Keratinocyte (primary cell): Measurements from ENCODE around the gene LRIG1. TPM values are rescaled to one million over a fixed set of nuclear protein-coding genes. Genes with fewer than 3 reads are reported as not detected.

Experiments
- DNase-seq: peaks from one replicate; pipeline ENCODE4 v3.0.0-alpha.2; 2011; ENCODE audit warnings: low read depth, missing footprints, low spot score
- FAIRE-seq: peaks from 2 replicates; lab custom pipeline; 2011; peaks lifted over from hg19 to GRCh38; lab: Jason Lieb, UNC
- H2AFZ ChIP-seq: 2 replicates; pipeline ENCODE4 v1.6.0; 2012; ENCODE audit warnings: low read length, control low read depth, inconsistent platforms; ENCODE audit not compliant: control insufficient read depth
- H3K27ac ChIP-seq: 2 replicates; pipeline ENCODE4 v1.5.1; 2011; ENCODE audit warnings: low read length; ENCODE audit not compliant: control insufficient read depth, insufficient read depth
- H3K27me3 ChIP-seq: 3 replicates; pipeline ENCODE4 v1.6.0; 2011; ENCODE audit warnings: low read length; ENCODE audit not compliant: control insufficient read depth, insufficient read depth; ENCODE audit errors: extremely low read depth
- H3K36me3 ChIP-seq, 2 experiments: 2 replicates in 1 of 2; 3 replicates in 1 of 2; pipeline ENCODE4 v1.5.1; 2011; ENCODE audit warnings: low read length in 2 of 2, mild to moderate bottlenecking in 1 of 2; ENCODE audit not compliant: control insufficient read depth in 2 of 2, insufficient read depth in 2 of 2; ENCODE audit errors: extremely low read depth in 1 of 2
- H3K4me1 ChIP-seq: 3 replicates; pipeline ENCODE4 v1.5.1; 2011; ENCODE audit warnings: low read length; ENCODE audit not compliant: control insufficient read depth, insufficient read depth; ENCODE audit errors: extremely low read depth
- H3K4me2 ChIP-seq: 3 replicates; pipeline ENCODE4 v1.6.0; 2011; ENCODE audit warnings: low read depth, low read length; ENCODE audit not compliant: control insufficient read depth, insufficient read depth; ENCODE audit errors: extremely low read depth
- H3K4me3 ChIP-seq, 3 experiments: fragments of 200-600 bp in 1 of 3; sonication (generic) in 1 of 3; 2 replicates in 2 of 3; 3 replicates in 1 of 3; pipeline ENCODE4 v1.5.1; 2011 to 2016; ENCODE audit warnings: low read length in 3 of 3, mild to moderate bottlenecking in 3 of 3, control low read depth in 2 of 3, inconsistent platforms in 1 of 3, low read depth in 1 of 3, mixed read lengths in 1 of 3, mixed run types in 1 of 3, moderate library complexity in 1 of 3; ENCODE audit not compliant: control insufficient read depth in 2 of 3, insufficient read depth in 2 of 3; ENCODE audit errors: extremely low read depth in 1 of 3
- H3K79me2 ChIP-seq: 2 replicates; pipeline ENCODE4 v1.6.0; 2012; ENCODE audit warnings: low read length; ENCODE audit not compliant: control insufficient read depth, insufficient read depth
- H3K9ac ChIP-seq: 3 replicates; pipeline ENCODE4 v1.6.0; 2011; ENCODE audit warnings: low read length; ENCODE audit not compliant: control insufficient read depth, insufficient read depth; ENCODE audit errors: extremely low read depth
- H3K9me1 ChIP-seq: 3 replicates; pipeline ENCODE4 v1.6.0; 2011; ENCODE audit warnings: low read length; ENCODE audit not compliant: control insufficient read depth, insufficient read depth; ENCODE audit errors: extremely low read depth
- H3K9me3 ChIP-seq: 2 replicates; pipeline ENCODE4 v1.5.1; 2012; ENCODE audit warnings: low read depth, low read length; ENCODE audit not compliant: control insufficient read depth
- H4K20me1 ChIP-seq: 3 replicates; pipeline ENCODE4 v1.6.0; 2011; ENCODE audit warnings: low read length; ENCODE audit not compliant: control insufficient read depth, insufficient read depth; ENCODE audit errors: extremely low read depth
- CTCF ChIP-seq, 3 experiments: IDR thresholded peaks in 1 of 3; conservative IDR thresholded peaks in 1 of 3; optimal IDR thresholded peaks in 1 of 3; 2 replicates in 2 of 3; 3 replicates in 1 of 3; pipeline versions ENCODE3 to v1.5.1; 2011; ENCODE audit warnings: low read length in 3 of 3, mild to moderate bottlenecking in 3 of 3, moderate library complexity in 2 of 3, control low read depth in 1 of 3, inconsistent platforms in 1 of 3; ENCODE audit not compliant: insufficient read depth in 2 of 3; ENCODE audit errors: extremely low read depth in 1 of 3
- EZH2 ChIP-seq: IDR thresholded peaks from one replicate; pipeline ENCODE4 v1.6.1; 2012; ENCODE audit warnings: inconsistent platforms, mild to moderate bottlenecking, low read length, moderate library complexity
- dilution Hi-C: fragments of 300-500 bp; cut with MboI; formaldehyde crosslinking; loops from one replicate; pipeline ENCODE4 v1.7.0; 2020; ENCODE audit warnings: low sequenced_read_pairs; ENCODE audit not compliant: extremely low pct_ligation_motif_present
- polyA plus RNA-seq, 5 experiments: library from polyadenylated mRNA; depleted of rRNA in 3 of 5; stranded (reverse) in 3 of 5; stranded (forward) in 1 of 5; unstranded in 1 of 5; fragments of >200 nt; gene quantifications; 1 replicate in 1 of 5; 2 replicates in 3 of 5; 3 replicates in 1 of 5; pipeline versions ENCODE4 v1.2.1 to v1.2.3, GENCODE V29; 2011 to 2012; ENCODE audit warnings: missing spikeins in 2 of 5, low read depth in 1 of 5, low replicate concordance in 1 of 5

Gene LRIG1
- polyA plus RNA-seq, 1 donor (not counting 4 experiments of a cell fraction or from before 2014, with no cell fraction given) = 17.2 TPM

- Histone ChIP-seq H3K4me2 (no peak overlapping the region), H4K20me1 (no peaks in the 10 kb centered on the region), H3K9me3 (no peaks in the 10 kb centered on the region), H3K27ac (no peak overlapping the region), H2AFZ (no peak overlapping the region), H3K4me3 (no peak overlapping the region), H3K79me2 (no peaks in the 10 kb centered on the region), H3K9ac (no peak overlapping the region), H3K9me1 (no peaks in the 10 kb centered on the region), H3K36me3 (no peaks in the 10 kb centered on the region), H3K4me1 (no peaks in the 10 kb centered on the region), H3K27me3 (peaks cover 4% of the 10 kb centered on the region)
- TF ChIP-seq EZH2 = no peak
- TF ChIP-seq CTCF (optimal IDR thresholded peaks at IDR 0.05 in 1 of 3, IDR thresholded peaks at IDR 0.05 in 1 of 3, conservative IDR thresholded peaks at IDR 0.05 in 1 of 3; ENCODE audit: extremely low read depth in 1 of 3, insufficient read depth in 2 of 3, low read length in 3 of 3) = no peak
- DNase-seq (no peak), FAIRE-seq (no peak)
- dilution Hi-C loops = no loop called here
Observed at GRCh38 chr3:66507423-66508260, 6.8 kb upstream of the LRIG1 start.

- H3K9me3 ChIP-seq = no peaks in the 10 kb centered on the region
- no peak overlapping the region for H2AFZ ChIP-seq
- TF ChIP-seq EZH2 = no peak
- no peak for TF ChIP-seq CTCF (optimal IDR thresholded peaks at IDR 0.05 in 1 of 3, IDR thresholded peaks at IDR 0.05 in 1 of 3, conservative IDR thresholded peaks at IDR 0.05 in 1 of 3; ENCODE audit: extremely low read depth in 1 of 3, insufficient read depth in 2 of 3, low read length in 3 of 3)
- no peaks in the 10 kb centered on the region for H3K36me3 ChIP-seq
- no peaks in the 10 kb centered on the region for H4K20me1 ChIP-seq
- no peaks in the 10 kb centered on the region for H3K79me2 ChIP-seq
- DNase-seq = no peak
- H3K4me1 ChIP-seq = peaks cover 3% of the 10 kb centered on the region
- dilution Hi-C loops = no loop called here
- H3K27ac ChIP-seq = no peak overlapping the region
- no peak overlapping the region for H3K4me3 ChIP-seq
- no peaks in the 10 kb centered on the region for H3K9me1 ChIP-seq
- no peak overlapping the region for H3K9ac ChIP-seq
- peaks cover 4% of the 10 kb centered on the region for H3K27me3 ChIP-seq
- no peak for FAIRE-seq
- H3K4me2 ChIP-seq = no peak overlapping the region
Observed at GRCh38 chr3:66506154-66506553, 5.3 kb upstream of the LRIG1 start.
